Fibroblast of lung (primary cell): Measurements from ENCODE around the gene ARID1B.

Experiments used
- EZH2 ChIP-seq: IDR thresholded peaks from 2 replicates; pipeline ENCODE4 v1.5.1; 2012; ENCODE audit warnings: low read length, control low read depth, mild to moderate bottlenecking; ENCODE audit errors: missing control alignments
- TF ChIP-seq, protein P1 (sequence below), 2 donors: IDR thresholded peaks in 1 of 2; conservative IDR thresholded peaks in 1 of 2; 1 replicate in 1 of 2; 2 replicates in 1 of 2; pipeline ENCODE4 v1.5.1; 2011 to 2012; ENCODE audit warnings: low read length in 2 of 2, control low read depth in 1 of 2, inconsistent platforms in 1 of 2, low read depth in 1 of 2, mild to moderate bottlenecking in 1 of 2

DNA sequence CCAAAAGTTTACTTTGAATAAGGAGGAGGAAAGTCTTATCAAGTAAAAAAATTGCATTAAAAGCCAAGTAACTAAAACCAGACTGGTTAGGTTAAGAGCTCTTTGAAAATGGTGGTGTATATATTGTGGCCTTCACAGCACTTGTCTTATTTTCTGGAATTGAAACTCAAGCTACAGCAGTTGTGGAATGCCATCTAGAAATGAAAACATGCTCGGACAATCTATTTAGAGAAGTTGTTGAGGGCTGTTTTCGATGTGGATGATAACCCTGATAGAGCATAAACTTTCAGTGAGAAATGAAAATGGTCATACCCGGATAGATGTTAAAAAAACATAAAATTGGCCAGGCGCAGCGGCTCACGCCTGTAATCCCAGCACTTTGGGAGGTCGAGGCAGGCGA, 47.0 kb downstream of the ARID1B start:
- TF ChIP-seq, protein P1, sequence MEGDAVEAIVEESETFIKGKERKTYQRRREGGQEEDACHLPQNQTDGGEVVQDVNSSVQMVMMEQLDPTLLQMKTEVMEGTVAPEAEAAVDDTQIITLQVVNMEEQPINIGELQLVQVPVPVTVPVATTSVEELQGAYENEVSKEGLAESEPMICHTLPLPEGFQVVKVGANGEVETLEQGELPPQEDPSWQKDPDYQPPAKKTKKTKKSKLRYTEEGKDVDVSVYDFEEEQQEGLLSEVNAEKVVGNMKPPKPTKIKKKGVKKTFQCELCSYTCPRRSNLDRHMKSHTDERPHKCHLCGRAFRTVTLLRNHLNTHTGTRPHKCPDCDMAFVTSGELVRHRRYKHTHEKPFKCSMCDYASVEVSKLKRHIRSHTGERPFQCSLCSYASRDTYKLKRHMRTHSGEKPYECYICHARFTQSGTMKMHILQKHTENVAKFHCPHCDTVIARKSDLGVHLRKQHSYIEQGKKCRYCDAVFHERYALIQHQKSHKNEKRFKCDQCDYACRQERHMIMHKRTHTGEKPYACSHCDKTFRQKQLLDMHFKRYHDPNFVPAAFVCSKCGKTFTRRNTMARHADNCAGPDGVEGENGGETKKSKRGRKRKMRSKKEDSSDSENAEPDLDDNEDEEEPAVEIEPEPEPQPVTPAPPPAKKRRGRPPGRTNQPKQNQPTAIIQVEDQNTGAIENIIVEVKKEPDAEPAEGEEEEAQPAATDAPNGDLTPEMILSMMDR (conservative IDR thresholded peaks at IDR 0.05 in 1 of 2, IDR thresholded peaks at IDR 0.05 in 1 of 2; ENCODE audit: low read depth in 1 of 2, low read length in 2 of 2) = no peak
- no peak for TF ChIP-seq EZH2
